ENCODE results near the gene AP5M1.
"Not testable (repeated sequence)": the region's sequence is repeated elsewhere in the genome, so short reads cannot be mapped to it uniquely, and the experiment has no call there.

AP5M1 gene

DNA sequence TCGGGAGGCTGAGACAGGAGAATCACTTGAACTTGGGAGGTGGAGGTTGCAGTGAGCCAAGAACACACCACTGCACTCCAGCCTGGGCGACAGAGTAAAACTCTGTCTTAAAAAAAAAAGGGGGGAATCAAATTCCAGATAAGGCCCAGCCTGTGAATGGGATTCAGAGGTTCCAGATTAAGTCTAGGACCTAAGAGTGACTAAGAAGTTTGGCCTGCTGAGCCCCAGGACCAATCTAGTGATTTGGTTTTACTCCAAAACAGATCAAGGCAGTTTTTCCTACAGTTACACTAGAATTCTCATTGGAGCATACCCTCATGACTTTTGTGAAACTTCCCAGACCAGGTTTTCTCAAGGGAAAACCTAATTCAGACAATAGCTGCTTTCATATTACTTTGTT lies 22.8 kb upstream of the AP5M1 start:
- Histone ChIP-seq H4K8ac (ENCODE audit: low read length) (no peak overlapping the region), H3K23ac (ENCODE audit: low read length in 2 of 2) (no peak overlapping the region), H3K79me1 (replicated peaks; ENCODE audit: low read length, poor library complexity, severe bottlenecking) (peaks cover 24% of the 10 kb centered on the region), H3K36me3 (ENCODE audit: control insufficient read depth in 1 of 2, insufficient read depth in 2 of 2, low read depth in 1 of 2, low read length in 2 of 2) (peaks cover 6 to 43% of the 10 kb centered on the region in 2 experiments), H2BK120ac (ENCODE audit: low read depth, low read length) (no peak overlapping the region), H3K4me3 (ENCODE audit: insufficient read depth in 1 of 2, low read depth in 1 of 2, low read length in 2 of 2) (no peak overlapping the region), H2AFZ (ENCODE audit: low read depth, low read length) (no peak overlapping the region), H2BK12ac (ENCODE audit: low read length in 2 of 2) (no peak overlapping the region), H3K9ac (ENCODE audit: low read length) (no peak overlapping the region), H4K91ac (ENCODE audit: low read length) (no peak overlapping the region), H2BK15ac (ENCODE audit: low read depth, poor library complexity, severe bottlenecking) (no peak overlapping the region), H3K4me1 (ENCODE audit: control insufficient read depth, insufficient read depth, low read depth, low read length) (no peaks in the 10 kb centered on the region), H2AK5ac (ENCODE audit: low read length, severe bottlenecking) (no peak overlapping the region), H3K4ac (ENCODE audit: low read depth in 1 of 2, low read length in 2 of 2) (no peak overlapping the region), H2BK5ac (ENCODE audit: low read depth, low read length, poor library complexity, severe bottlenecking) (no peak overlapping the region), H3K27me3 (ENCODE audit: control insufficient read depth in 1 of 2, insufficient read depth in 1 of 2, low read length in 2 of 2) (no peaks in the 10 kb centered on the region), H3K14ac (ENCODE audit: low read length in 2 of 2) (no peak overlapping the region), H3K4me2 (ENCODE audit: low read length, poor library complexity, severe bottlenecking) (no peak overlapping the region), H3K9me3 (ENCODE audit: control insufficient read depth, low read length) (no peaks in the 10 kb centered on the region), H3K27ac (ENCODE audit: low read length, poor library complexity, severe bottlenecking) (no peak overlapping the region), H3K18ac (ENCODE audit: low read depth in 1 of 2, low read length in 2 of 2) (no peak overlapping the region)
- 96% methylated on average over 2 of the region's 2 CpGs for WGBS
- no peak for DNase-seq

DNA sequence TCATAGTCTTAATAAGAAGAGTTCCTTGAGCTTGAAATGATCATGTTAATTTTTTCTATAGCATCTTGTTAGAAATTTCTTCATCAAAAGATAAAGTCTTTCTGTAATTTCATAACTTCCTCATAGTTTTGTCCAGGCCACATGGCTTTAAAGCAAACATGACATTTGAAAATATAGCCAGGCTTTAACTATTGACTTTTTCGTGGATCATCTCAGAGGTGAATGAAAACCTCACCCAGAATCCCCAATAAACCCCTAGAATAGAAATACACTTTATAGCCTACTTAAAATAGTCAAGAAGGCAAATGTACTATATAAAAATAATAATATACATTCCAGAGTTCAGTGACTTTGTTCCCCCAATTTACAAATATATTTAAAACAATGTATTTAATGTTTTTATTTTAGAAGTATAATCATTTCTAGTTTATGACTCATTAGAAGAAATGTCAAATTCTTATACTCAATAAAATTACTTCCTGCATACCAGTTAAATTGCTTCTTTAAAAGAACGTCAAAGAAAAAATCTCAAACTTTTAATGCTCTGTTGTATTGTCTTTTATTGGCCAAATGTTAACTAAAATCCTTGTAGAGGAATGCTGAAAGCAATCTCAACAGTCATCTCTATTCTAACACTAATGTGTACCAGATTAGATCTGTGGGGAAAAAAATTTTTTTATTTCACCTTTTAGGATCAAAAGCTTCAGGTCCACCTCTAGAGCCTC lies 21.7 kb upstream of the AP5M1 start:
- DNase-seq = no peak
- WGBS = 100% methylated on average over 1 of the region's 2 CpGs
- H3K9ac ChIP-seq (ENCODE audit: low read length) = no peak overlapping the region
- H2BK12ac ChIP-seq (ENCODE audit: low read length in 2 of 2) = no peak overlapping the region
- H2BK15ac ChIP-seq (ENCODE audit: low read depth, poor library complexity, severe bottlenecking) = no peak overlapping the region
- H3K4ac ChIP-seq (ENCODE audit: low read depth in 1 of 2, low read length in 2 of 2) = no peak overlapping the region
- H3K4me3 ChIP-seq (ENCODE audit: insufficient read depth in 1 of 2, low read depth in 1 of 2, low read length in 2 of 2) = no peak overlapping the region
- H3K36me3 ChIP-seq (ENCODE audit: control insufficient read depth in 1 of 2, insufficient read depth in 2 of 2, low read depth in 1 of 2, low read length in 2 of 2) = peaks cover 6 to 35% of the 10 kb centered on the region in 2 experiments
- H3K79me1 ChIP-seq (replicated peaks; ENCODE audit: low read length, poor library complexity, severe bottlenecking) = peaks cover 23% of the 10 kb centered on the region
- H2BK5ac ChIP-seq (ENCODE audit: low read depth, low read length, poor library complexity, severe bottlenecking) = no peak overlapping the region
- no peak overlapping the region for H4K91ac ChIP-seq (ENCODE audit: low read length)
- H3K27me3 ChIP-seq (ENCODE audit: control insufficient read depth in 1 of 2, insufficient read depth in 1 of 2, low read length in 2 of 2) = no peaks in the 10 kb centered on the region
- no peak overlapping the region for H3K4me2 ChIP-seq (ENCODE audit: low read length, poor library complexity, severe bottlenecking)
- peaks cover 2% of the 10 kb centered on the region for H3K4me1 ChIP-seq (ENCODE audit: control insufficient read depth, insufficient read depth, low read depth, low read length)
- no peaks in the 10 kb centered on the region for H3K9me3 ChIP-seq (ENCODE audit: control insufficient read depth, low read length)
- no peak overlapping the region for H3K27ac ChIP-seq (ENCODE audit: low read length, poor library complexity, severe bottlenecking)
- no peak overlapping the region for H3K23ac ChIP-seq (ENCODE audit: low read length in 2 of 2)
- H2AFZ ChIP-seq (ENCODE audit: low read depth, low read length) = no peak overlapping the region
- H3K18ac ChIP-seq (ENCODE audit: low read depth in 1 of 2, low read length in 2 of 2) = no peak overlapping the region
- no peak overlapping the region for H3K14ac ChIP-seq (ENCODE audit: low read length in 2 of 2)
- H4K8ac ChIP-seq (ENCODE audit: low read length) = no peak overlapping the region
- H2AK5ac ChIP-seq (ENCODE audit: low read length, severe bottlenecking) = no peak overlapping the region
- H2BK120ac ChIP-seq (ENCODE audit: low read depth, low read length) = no peak overlapping the region

DNA sequence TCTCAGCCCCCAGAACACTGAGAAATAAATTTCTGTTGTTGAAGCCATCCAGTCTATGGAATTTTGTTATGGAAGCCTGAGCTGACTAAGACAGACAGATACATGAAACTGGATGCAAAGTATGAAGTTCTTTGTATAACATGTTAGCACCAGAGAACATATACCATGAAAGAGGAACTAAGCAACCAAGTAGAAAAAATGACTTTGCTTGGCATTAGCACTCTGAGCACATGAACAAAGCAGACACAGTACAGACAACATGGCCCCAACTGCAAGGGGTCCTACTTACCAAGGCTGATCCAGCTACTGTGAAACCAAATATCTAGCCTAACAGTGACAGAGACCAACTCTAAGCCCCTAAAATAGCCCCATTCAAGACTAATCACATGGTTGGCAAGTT lies 13.9 kb upstream of the AP5M1 start:
- H3K27me3 ChIP-seq (ENCODE audit: control insufficient read depth in 1 of 2, insufficient read depth in 1 of 2, low read length in 2 of 2) = no peaks in the 10 kb centered on the region
- H3K9me3 ChIP-seq (ENCODE audit: control insufficient read depth, low read length) = no peaks in the 10 kb centered on the region
- H3K4me2 ChIP-seq (ENCODE audit: low read length, poor library complexity, severe bottlenecking) = no peak overlapping the region
- DNase-seq = no peak
- H3K4ac ChIP-seq (ENCODE audit: low read depth in 1 of 2, low read length in 2 of 2) = no peak overlapping the region
- H2AFZ ChIP-seq (ENCODE audit: low read depth, low read length) = no peak overlapping the region
- H4K91ac ChIP-seq (ENCODE audit: low read length) = no peak overlapping the region
- no peak overlapping the region for H3K18ac ChIP-seq (ENCODE audit: low read depth in 1 of 2, low read length in 2 of 2)
- no peak overlapping the region for H3K27ac ChIP-seq (ENCODE audit: low read length, poor library complexity, severe bottlenecking)
- H2AK5ac ChIP-seq (ENCODE audit: low read length, severe bottlenecking) = no peak overlapping the region
- H3K23ac ChIP-seq (ENCODE audit: low read length in 2 of 2) = no peak overlapping the region
- peaks cover 0 to 5% of the 10 kb centered on the region in 2 experiments for H3K36me3 ChIP-seq (ENCODE audit: control insufficient read depth in 1 of 2, insufficient read depth in 2 of 2, low read depth in 1 of 2, low read length in 2 of 2)
- no peak overlapping the region for H2BK12ac ChIP-seq (ENCODE audit: low read length in 2 of 2)
- H3K79me1 ChIP-seq (replicated peaks; ENCODE audit: low read length, poor library complexity, severe bottlenecking) = peaks cover 14% of the 10 kb centered on the region
- no peak overlapping the region for H3K4me3 ChIP-seq (ENCODE audit: insufficient read depth in 1 of 2, low read depth in 1 of 2, low read length in 2 of 2)
- H4K8ac ChIP-seq (ENCODE audit: low read length) = no peak overlapping the region
- peaks cover 2% of the 10 kb centered on the region for H3K4me1 ChIP-seq (ENCODE audit: control insufficient read depth, insufficient read depth, low read depth, low read length)
- H3K14ac ChIP-seq (ENCODE audit: low read length in 2 of 2) = no peak overlapping the region
- H3K9ac ChIP-seq (ENCODE audit: low read length) = no peak overlapping the region
- no peak overlapping the region for H2BK15ac ChIP-seq (ENCODE audit: low read depth, poor library complexity, severe bottlenecking)
- no peak overlapping the region for H2BK5ac ChIP-seq (ENCODE audit: low read depth, low read length, poor library complexity, severe bottlenecking)
- H2BK120ac ChIP-seq (ENCODE audit: low read depth, low read length) = no peak overlapping the region

DNA sequence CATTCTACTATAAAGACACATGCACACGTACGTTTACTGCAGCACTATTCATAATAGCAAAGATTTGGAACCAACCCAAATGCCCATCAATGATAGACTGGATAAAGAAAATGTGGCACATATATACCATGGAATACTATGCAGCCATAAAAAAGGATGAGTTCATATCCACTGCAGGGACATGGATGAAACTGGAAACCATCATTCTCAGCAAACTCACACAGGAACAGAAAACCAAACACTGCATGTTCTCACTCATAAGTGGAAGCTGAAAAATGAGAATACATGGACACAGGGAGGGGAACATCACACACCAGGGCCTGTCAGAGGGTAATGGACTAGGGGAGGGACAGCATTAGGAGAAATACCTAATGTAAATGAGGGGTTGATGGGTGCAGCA lies 10.6 kb upstream of the AP5M1 start:
- not testable (repeated sequence) for H3K18ac ChIP-seq (ENCODE audit: low read depth in 1 of 2, low read length in 2 of 2); H2BK15ac ChIP-seq (ENCODE audit: low read depth, poor library complexity, severe bottlenecking); H3K4ac ChIP-seq (ENCODE audit: low read depth in 1 of 2, low read length in 2 of 2); H2AFZ ChIP-seq (ENCODE audit: low read depth, low read length); H4K8ac ChIP-seq (ENCODE audit: low read length); H3K23ac ChIP-seq (ENCODE audit: low read length in 2 of 2); H3K79me1 ChIP-seq (replicated peaks; ENCODE audit: low read length, poor library complexity, severe bottlenecking); DNase-seq; H3K36me3 ChIP-seq (ENCODE audit: control insufficient read depth in 1 of 2, insufficient read depth in 2 of 2, low read depth in 1 of 2, low read length in 2 of 2); H3K9me3 ChIP-seq (ENCODE audit: control insufficient read depth, low read length); H4K91ac ChIP-seq (ENCODE audit: low read length); H2BK12ac ChIP-seq (ENCODE audit: low read length in 2 of 2); H3K27ac ChIP-seq (ENCODE audit: low read length, poor library complexity, severe bottlenecking); H3K14ac ChIP-seq (ENCODE audit: low read length in 2 of 2); H2AK5ac ChIP-seq (ENCODE audit: low read length, severe bottlenecking); H3K4me1 ChIP-seq (ENCODE audit: control insufficient read depth, insufficient read depth, low read depth, low read length); H3K9ac ChIP-seq (ENCODE audit: low read length); H2BK120ac ChIP-seq (ENCODE audit: low read depth, low read length); H3K4me3 ChIP-seq (ENCODE audit: insufficient read depth in 1 of 2, low read depth in 1 of 2, low read length in 2 of 2); H2BK5ac ChIP-seq (ENCODE audit: low read depth, low read length, poor library complexity, severe bottlenecking); H3K4me2 ChIP-seq (ENCODE audit: low read length, poor library complexity, severe bottlenecking); H3K27me3 ChIP-seq (ENCODE audit: control insufficient read depth in 1 of 2, insufficient read depth in 1 of 2, low read length in 2 of 2)
- WGBS = no CpG with 5 or more reads among the region's 2 CpGs

Measured in mesenchymal stem cell (in vitro differentiated cells and primary cell).